Panc1 (cell line): ENCODE measurements around the gene H3-3A. TPM values are rescaled to one million over a fixed set of nuclear protein-coding genes. Genes with fewer than 3 reads are reported as not detected.

Experiments used
- ATAC-seq: fragments of 200-7000 bp; cut with Tn5 transposase; 2 replicates; pipeline ENCODE4 v1.9.1; 2020; ENCODE audit warnings: mild to moderate bottlenecking, moderate library complexity
- BruUV-seq: library from RNA; stranded (reverse); fragments of 400-500 nt; replicated peaks from 2 replicates; lab custom pipeline; 2021; lab: Mats Ljungman, UMichigan
- CTCF ChIA-PET: fragments of 300-600 bp; sonication (Branson Sonifier 250); formaldehyde crosslinking; loops from one replicate; lab custom pipeline; 2022; ENCODE audit warnings: antibody characterized with exemption; lab: Charles Lee
- POLR2A ChIA-PET: fragments of 300-600 bp; sonication (Branson Sonifier 250); formaldehyde crosslinking; loops from one replicate; lab custom pipeline; 2022; ENCODE audit warnings: antibody characterized with exemption; lab: Charles Lee
- DNase-seq: peaks from one replicate; pipeline ENCODE4 v3.0.0-alpha.2; 2010; ENCODE audit warnings: low read depth, low spot score
- H3K27ac ChIP-seq: 2 replicates; pipeline ENCODE4 v1.5.1; 2011; ENCODE audit warnings: mild to moderate bottlenecking, low read length, inconsistent platforms
- H3K27me3 ChIP-seq: fragments of 200-500 bp; sonication (Bioruptor generic); 2 replicates; pipeline ENCODE4 v1.6.0; 2014; ENCODE audit warnings: low read length, inconsistent platforms; ENCODE audit not compliant: control insufficient read depth, insufficient read depth
- H3K36me3 ChIP-seq: fragments of 200-500 bp; sonication (Bioruptor generic); 2 replicates; pipeline ENCODE4 v1.5.1; 2014; ENCODE audit warnings: inconsistent platforms, mild to moderate bottlenecking, low read length, moderate library complexity; ENCODE audit not compliant: control insufficient read depth, insufficient read depth
- H3K4me1 ChIP-seq: 2 replicates; pipeline ENCODE4 v1.5.1; 2011; ENCODE audit warnings: inconsistent platforms, mild to moderate bottlenecking, low read length, moderate library complexity; ENCODE audit not compliant: control insufficient read depth, insufficient read depth
- H3K4me3 ChIP-seq, 2 experiments: 2 replicates each; pipeline ENCODE4 v1.5.1; 2011 to 2012; ENCODE audit warnings: low read depth in 2 of 2, low read length in 2 of 2, mild to moderate bottlenecking in 2 of 2, inconsistent platforms in 1 of 2, moderate library complexity in 1 of 2
- H3K9me3 ChIP-seq: fragments of 200-500 bp; sonication (Bioruptor generic); 2 replicates; pipeline ENCODE4 v1.5.1; 2014; ENCODE audit warnings: low read depth, mild to moderate bottlenecking, inconsistent platforms, low read length, moderate library complexity; ENCODE audit not compliant: control insufficient read depth, insufficient read depth
- CTCF ChIP-seq: fragments of 450-650 bp; IDR thresholded peaks from 2 replicates; pipeline ENCODE4 v1.5.1; 2017; ENCODE audit warnings: mild to moderate bottlenecking
- POLR2AphosphoS5 ChIP-seq: IDR thresholded peaks from 2 replicates; pipeline ENCODE4 v1.6.1; 2012; ENCODE audit warnings: mild to moderate bottlenecking, low read depth, low read length, moderate library complexity
- REST ChIP-seq, 2 experiments: IDR thresholded peaks; 2 replicates each; pipeline ENCODE4 v1.6.1; 2011 to 2012; ENCODE audit warnings: low read depth in 2 of 2, control low read depth in 1 of 2, low read length in 1 of 2, mild to moderate bottlenecking in 1 of 2, moderate library complexity in 1 of 2; ENCODE audit not compliant: insufficient read depth in 1 of 2
- SIN3A ChIP-seq: IDR thresholded peaks from 2 replicates; pipeline ENCODE4 v1.6.1; 2012; ENCODE audit warnings: low read depth, mild to moderate bottlenecking, low read length, moderate library complexity, borderline replicate concordance; ENCODE audit not compliant: insufficient read depth
- TCF7L2 ChIP-seq: IDR thresholded peaks from 2 replicates; pipeline ENCODE4 v1.6.1; 2011; ENCODE audit warnings: mild to moderate bottlenecking, low read depth, low read length, inconsistent platforms
- in situ Hi-C: cut with HindIII; loops from 2 replicates; pipeline ENCODE4 v1.10.0; 2016; ENCODE audit warnings: low sequenced_read_pairs, low pct_unique_long_range_greater_than_20kb
- intact Hi-C: fragments of 100-400 bp; cut with micrococcal nuclease; formaldehyde crosslinking; loops from one replicate; pipeline ENCODE4 v1.10.0; 2022; ENCODE audit not compliant: unreplicated experiment
- total RNA-seq: library from RNA; stranded (reverse); gene quantifications from one replicate; pipeline ENCODE4 v1.2.1, GENCODE V29; 2021; ENCODE audit not compliant: unreplicated experiment

The H3-3A gene
- total RNA-seq, 1 experiment from 2014 or later = 404 TPM

GRCh38 chr1:226066415-226067078 lies 4.0 kb downstream of the H3-3A start:
- ChIA-PET POLR2A (no interaction called here), CTCF (no interaction called here)
- peaks cover 56% of the 10 kb centered on the region for H3K36me3 ChIP-seq
- H3K9me3 ChIP-seq = no peaks in the 10 kb centered on the region
- H3K27ac ChIP-seq = no peak overlapping the region
- BruUV-seq = no TSS peak
- intact Hi-C loops = loop anchor here (5.0 to 10.0 kb wide), 2 partner anchors 56 to 592 kb away; no protein-coding TSS in a partner anchor
- H3K4me3 ChIP-seq = no peak overlapping the region
- ATAC-seq (no peak), DNase-seq (no peak)
- H3K27me3 ChIP-seq = no peaks in the 10 kb centered on the region
- in situ Hi-C loops = no loop called here
- peaks cover 22% of the 10 kb centered on the region for H3K4me1 ChIP-seq
- TF ChIP-seq SIN3A (no peak), REST (IDR thresholded peaks at IDR 0.05; ENCODE audit: insufficient read depth in 1 of 2, low read depth in 2 of 2, low read length in 1 of 2) (no peak), TCF7L2 (no peak), CTCF (no peak), POLR2AphosphoS5 (no peak)

GRCh38 chr1:226069811-226070489 lies 7.4 kb downstream of the H3-3A start:
- TF ChIP-seq POLR2AphosphoS5 = no peak
- no peak for TF ChIP-seq SIN3A
- no peak for TF ChIP-seq REST (IDR thresholded peaks at IDR 0.05; ENCODE audit: insufficient read depth in 1 of 2, low read depth in 2 of 2, low read length in 1 of 2)
- no peak for TF ChIP-seq CTCF
- TF ChIP-seq TCF7L2 = no peak
- BruUV-seq = no TSS peak
- no peaks in the 10 kb centered on the region for H3K9me3 ChIP-seq
- H3K36me3 ChIP-seq = peaks cover 59% of the 10 kb centered on the region
- no peak overlapping the region for H3K27ac ChIP-seq
- DNase-seq = no peak
- intact Hi-C loops (loop anchor here (5.0 to 10.0 kb wide), 2 partner anchors 52 to 595 kb away; no protein-coding TSS in a partner anchor), in situ Hi-C loops (no loop called here)
- H3K4me3 ChIP-seq = no peak overlapping the region
- CTCF ChIA-PET = no interaction called here
- peaks cover 18% of the 10 kb centered on the region for H3K4me1 ChIP-seq
- POLR2A ChIA-PET = no interaction called here
- ATAC-seq = no peak
- H3K27me3 ChIP-seq = no peaks in the 10 kb centered on the region
